Stimulated activated CD8-positive, alpha-beta memory T cell treated with anti-CD3 and anti-CD28 coated beads, Interleukin-15, amount 100 ng/mL, for 4 hours (primary cell): Measurements from ENCODE around the gene RNF150.
"Not testable (repeated sequence)": the region's sequence is repeated elsewhere in the genome, so short reads cannot be mapped to it uniquely, and the experiment has no call there.

Experiments used
- DNase-seq, 2 donors: peaks; one replicate each; pipeline ENCODE4 v3.0.0-alpha.2; 2020; ENCODE audit warnings: low read depth in 2 of 2

The RNF150 gene

DNA sequence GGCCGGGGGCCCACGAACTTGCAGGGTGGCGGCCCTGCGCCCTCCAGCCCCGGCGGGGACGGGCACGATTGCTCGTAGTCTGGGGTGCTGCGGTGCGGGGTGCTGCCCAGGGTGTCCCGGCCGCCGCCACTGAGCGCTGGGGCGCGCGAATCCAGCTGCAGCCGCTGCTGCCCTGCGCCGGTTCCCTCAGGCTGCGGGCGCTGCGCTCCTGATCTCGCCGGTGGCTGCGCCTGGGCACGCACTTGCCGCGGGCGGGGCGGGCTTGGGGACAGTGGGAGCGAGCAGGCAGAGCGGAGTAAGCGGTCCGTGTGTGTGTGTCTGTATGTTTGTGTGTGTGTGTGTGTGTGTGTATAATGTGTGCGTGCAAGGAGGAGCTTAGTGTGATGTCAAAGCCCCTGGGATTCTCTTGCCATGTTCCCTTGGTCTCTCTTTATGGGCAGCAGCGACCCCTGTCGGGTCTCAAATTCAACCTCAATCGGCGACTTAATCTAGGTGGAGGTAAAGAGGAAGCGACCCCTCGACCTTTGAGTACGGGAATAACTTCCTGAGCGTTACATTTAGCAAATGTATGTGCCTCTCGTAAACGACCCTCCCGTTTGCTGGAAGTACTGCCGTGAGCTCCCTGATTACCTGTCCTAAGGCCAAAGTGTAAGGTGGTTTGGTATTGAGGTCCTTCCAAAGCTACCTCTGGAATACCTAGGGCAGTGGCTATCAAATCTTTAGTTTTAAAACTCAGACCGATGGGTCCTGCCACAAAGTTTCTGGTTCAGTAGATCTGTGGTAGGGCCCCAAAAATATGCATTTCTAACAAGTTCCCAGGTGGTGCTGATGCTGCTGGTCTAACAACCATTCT, at the start of gene RNF150:
Gene RNF150, minus strand, starts transcription at position 324 of the 853 bp plus-strand sequence.
- DNase-seq: no peak

- DNase-seq: no peak
Observed at GRCh38 chr4:141180991-141181761, 47.9 kb upstream of the RNF150 start.

GRCh38 chr4:141179474-141180373, 46.5 kb upstream of the RNF150 start:
- no peak for DNase-seq

GRCh38 chr4:141177171-141177570, 43.9 kb upstream of the RNF150 start:
- no peak for DNase-seq

DNA sequence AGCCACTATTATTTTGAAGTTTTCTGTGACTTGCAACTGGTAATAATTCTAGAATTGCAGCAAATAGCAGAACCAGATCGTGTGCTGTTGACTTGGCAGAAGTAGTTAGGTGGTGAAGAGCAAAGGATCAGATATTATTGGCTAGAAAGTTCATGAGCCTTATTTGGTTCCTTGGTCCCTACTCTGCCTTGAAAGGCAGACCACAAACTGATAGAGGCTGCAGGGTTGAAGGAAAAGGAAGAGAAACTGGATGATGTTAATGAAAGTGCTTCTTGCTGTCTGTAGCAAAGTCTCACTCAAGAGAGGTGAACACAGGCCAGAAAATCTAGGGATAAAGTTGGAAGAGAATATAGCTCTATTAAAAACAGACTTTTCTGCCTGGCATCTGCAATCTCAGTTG, 41.2 kb upstream of the RNF150 start:
- no peak for DNase-seq

DNA sequence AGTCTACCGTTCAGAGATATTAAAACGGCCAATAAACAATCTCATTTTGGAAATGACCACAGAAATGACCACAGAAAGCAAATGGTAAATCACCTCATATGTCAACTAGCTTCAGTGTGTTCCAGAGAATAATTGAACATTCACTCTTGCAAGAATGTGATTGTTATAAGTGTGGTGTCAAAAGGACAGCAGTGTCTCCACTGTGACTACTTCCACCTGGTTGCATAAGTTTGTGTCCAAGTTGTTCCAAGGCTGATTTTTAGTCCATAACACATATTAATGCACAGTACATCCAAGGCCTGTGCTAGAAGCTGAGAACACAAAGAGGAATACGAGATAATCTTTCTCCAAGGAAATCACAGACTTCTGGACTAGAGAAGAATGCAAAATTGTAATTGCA, 37.4 kb upstream of the RNF150 start:
- no peak for DNase-seq

GRCh38 chr4:141169391-141169790, 36.1 kb upstream of the RNF150 start:
- DNase-seq: no peak

DNA sequence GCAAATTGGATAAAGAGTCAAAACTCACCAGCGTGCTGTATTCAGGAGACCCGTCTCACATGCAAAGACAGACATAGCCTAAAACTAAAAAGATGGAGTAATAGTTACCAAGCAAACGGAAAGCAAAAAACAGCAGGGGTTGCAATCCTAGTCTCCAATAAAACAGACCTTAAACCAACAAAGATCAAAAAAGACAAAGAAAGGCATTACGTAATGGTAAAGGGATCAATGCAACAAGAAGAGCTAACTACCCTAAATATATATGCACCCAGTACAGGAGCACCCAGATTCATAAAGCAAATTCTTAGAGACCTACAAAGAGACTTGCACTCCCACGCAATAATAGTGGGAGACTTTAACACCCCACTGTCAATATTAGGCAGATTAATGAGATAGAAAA, 31.7 kb upstream of the RNF150 start:
- DNase-seq: not testable (repeated sequence)

GRCh38 chr4:141159027-141159426, 25.8 kb upstream of the RNF150 start:
- no peak for DNase-seq

DNA sequence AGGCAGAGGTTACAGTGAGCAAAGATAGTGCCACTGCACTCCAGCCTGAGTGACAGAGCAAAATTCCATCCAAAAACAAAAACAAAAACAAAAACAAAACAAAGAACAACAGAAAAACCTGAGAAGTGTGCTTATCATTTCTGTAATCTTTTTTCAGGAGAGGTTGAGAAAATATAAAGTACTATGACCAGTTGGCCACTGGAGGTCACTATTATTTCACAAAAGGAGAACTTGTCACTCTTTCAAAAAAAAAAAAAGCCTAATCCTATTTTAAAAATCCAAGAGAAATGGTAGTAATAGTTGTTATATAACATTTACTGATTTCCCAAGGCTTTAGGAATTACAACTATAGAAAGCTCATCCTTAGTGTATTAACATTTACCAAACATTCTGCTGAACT, 24.9 kb upstream of the RNF150 start:
- no peak for DNase-seq

GRCh38 chr4:141155586-141155985, 22.3 kb upstream of the RNF150 start:
- no peak for DNase-seq

GRCh38 chr4:141154725-141155124, 21.5 kb upstream of the RNF150 start:
- DNase-seq: no peak

- DNase-seq: no peak
Observed at GRCh38 chr4:141153751-141154510, 20.7 kb upstream of the RNF150 start.

DNA sequence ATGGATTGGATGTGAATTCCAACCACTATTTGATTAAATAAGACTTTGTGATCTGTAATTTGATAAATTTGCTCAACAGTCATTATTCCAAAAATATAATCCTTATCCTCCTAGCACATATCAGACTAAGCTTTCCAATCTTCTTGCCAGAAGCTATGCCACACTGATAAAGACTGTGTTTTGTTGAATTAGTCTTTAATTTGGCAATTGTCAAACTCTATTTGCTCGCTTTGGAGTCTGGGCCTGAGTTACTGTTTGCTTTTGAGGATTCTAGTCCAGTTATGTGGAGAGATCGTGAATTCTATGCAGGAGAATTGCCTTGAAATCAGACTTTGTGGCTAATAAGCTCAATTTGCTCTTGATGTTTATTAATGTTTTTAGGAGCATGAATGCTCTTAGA, 10.9 kb upstream of the RNF150 start:
- no peak for DNase-seq

DNA sequence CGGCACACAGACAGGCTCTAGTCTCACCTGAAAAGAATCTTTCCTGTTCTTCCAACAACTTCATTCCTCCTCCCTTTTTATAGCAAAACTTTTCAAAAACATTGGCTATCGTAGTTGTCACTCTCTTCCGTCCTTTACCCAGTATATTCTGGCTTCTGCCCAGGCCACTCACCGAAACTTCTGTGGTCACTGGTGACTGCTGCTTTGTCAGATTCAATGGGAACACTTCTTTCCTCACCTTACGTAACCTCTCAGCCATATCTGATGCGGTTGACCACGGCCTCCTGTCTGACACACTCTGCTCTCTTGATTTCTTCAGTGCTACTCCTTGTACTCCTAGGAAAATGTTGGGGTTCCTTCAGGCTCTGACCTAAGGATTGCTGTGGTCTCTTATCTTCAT, 9.2 kb upstream of the RNF150 start:
- no peak for DNase-seq

DNA sequence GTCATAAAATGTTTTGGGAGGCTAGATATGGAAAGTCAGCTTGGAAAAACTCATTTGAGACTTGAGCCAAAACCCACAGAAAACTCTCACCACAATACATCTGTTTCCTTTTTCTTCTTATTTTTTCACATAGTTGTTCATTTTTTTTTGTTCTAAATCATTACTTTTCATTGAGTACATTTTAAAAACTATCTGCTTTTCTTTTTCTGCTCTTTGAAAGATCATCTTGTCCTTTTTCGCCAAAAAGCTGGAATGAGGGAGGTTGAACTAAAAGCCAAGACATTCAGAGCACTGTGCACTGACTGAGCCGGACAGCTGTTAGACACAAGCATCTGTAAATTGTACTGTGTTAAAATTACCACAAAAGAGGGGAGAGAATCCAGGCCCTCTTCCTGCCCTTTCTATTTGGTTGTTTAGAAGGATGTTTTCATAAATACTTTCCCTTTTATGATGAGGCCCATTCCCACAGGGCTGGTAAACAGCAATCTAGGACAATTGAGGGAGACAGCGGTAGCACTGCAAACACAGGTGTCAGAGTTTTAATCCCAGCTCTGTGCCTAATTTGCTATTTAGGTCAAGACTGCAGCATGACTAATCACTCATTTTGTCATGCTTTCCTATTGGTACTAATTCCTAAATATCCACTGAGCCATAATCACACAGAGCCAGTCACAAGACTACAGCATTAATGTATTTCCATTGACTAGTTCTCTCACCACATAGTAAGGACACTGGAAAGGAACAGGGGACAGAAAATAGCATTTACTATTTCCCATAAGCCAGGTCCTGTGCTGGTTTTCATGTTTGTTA, 7.3 kb upstream of the RNF150 start:
- no peak for DNase-seq

DNA sequence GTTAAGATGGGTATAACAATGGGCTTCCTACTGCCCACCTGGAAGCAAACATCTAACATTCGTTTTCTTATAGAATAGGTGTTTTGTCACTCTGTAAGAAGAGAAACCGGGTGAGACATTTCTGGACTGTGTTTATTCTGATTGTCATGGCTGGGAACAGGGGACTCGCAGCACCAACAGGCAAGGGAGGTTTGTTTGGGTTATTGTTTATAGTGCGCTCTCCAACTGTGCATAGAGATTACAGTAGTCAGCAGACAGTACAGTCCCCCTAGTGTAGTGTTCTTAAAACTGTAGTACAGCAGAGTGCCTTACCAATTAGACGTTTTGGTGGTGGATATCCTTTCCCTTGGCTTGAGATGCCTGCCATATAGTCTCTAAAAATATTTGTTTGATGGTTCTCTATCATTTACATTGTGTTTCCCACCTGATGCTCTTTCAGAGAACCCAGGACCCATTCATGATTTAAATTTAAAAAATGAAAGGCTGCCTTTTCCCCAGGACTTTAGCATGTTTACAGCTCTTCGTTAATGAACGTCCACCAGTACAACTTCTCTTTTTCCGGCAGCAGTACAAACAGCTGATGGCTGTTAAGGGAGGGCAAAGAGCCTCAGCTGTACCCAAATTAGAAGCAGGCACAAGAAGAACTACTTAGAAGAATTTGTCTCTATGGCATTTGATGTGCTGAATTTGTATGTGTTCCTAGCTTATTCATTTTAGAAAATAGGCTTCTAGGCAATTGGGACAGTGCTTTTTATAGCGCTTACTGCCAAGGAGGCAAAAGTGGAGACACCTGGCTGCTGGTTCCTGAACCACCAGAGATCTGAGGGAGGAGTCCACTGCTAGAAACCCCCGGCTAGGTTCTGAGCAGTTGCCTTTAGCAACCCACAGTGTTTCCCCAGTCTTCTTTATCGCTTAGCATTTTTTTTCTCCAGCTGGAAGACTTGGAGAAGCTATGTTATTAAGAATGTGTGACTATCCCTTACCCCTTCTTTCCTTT, 1.0 kb upstream of the RNF150 start:
- DNase-seq: no peak

DNA sequence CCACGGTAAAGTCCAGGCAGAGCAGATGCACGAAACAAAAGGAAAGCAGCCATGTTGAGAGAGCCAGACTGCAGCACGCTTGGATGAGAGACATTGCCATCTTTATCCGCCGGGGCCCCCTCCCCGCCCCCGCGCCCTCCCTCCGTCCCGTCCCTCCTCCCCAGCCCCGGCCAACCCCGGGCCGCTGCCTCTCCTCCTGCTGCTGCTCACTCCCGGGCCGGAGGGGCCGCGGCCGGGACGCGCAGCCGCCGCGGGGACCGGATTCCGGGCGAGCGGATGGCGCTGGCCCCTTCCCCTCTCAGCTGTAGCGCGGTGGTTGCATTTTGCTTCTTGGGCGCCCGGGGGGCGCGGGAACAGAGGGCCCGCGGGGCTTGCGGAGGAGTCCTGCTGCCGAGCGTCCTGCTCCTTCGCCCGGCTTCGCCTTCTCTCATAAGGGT, 542 bp downstream of the RNF150 start:
- DNase-seq: no peak

DNA sequence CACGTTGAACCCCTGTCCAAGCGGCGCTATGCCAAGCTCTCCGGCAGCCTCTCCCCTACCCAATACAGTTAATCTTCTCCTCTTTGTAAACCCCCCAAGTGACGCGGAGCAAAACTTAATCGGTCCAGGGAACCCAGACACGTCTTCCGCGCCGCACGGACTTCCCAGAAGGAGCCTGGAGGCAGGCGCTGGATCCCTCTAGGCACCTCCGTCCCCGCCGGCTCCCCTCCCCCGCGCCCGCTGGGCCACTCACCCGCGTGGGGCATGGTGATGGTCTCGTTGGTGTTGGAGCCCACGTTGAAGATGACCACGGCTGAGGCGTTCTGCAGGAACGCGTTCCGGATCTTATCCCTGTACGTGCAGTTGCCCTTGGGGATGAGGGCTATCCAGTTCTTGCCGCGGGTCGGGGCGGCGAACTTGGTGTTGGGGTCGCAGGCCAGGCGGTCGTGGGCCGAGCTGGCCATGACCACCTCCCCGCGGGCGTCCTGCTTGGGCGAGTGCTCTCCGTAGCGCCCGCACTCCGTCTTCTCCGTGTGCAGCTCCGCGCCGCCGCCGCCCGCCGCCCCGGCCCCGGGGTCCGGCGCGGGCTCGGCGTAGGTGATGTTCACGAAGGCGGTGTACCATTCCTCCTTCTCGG, 1.1 kb downstream of the RNF150 start:
- no peak for DNase-seq
